Measurements from ENCODE around the gene ORAI2. TPM values are rescaled to one million over a fixed set of nuclear protein-coding genes. Genes with fewer than 3 reads are reported as not detected.
"Not testable (repeated sequence)": the region's sequence is repeated elsewhere in the genome, so short reads cannot be mapped to it uniquely, and the experiment has no call there.

Gene ORAI2
- total RNA-seq, 1 donor from 2014 or later, result 18.1 TPM

GRCh38 chr7:102469972-102470825 lies 36.8 kb downstream of the ORAI2 start:
- no peak for DNase-seq

- DNase-seq, result no peak
Measured at GRCh38 chr7:102471791-102472125, 38.4 kb downstream of the ORAI2 start.

DNA sequence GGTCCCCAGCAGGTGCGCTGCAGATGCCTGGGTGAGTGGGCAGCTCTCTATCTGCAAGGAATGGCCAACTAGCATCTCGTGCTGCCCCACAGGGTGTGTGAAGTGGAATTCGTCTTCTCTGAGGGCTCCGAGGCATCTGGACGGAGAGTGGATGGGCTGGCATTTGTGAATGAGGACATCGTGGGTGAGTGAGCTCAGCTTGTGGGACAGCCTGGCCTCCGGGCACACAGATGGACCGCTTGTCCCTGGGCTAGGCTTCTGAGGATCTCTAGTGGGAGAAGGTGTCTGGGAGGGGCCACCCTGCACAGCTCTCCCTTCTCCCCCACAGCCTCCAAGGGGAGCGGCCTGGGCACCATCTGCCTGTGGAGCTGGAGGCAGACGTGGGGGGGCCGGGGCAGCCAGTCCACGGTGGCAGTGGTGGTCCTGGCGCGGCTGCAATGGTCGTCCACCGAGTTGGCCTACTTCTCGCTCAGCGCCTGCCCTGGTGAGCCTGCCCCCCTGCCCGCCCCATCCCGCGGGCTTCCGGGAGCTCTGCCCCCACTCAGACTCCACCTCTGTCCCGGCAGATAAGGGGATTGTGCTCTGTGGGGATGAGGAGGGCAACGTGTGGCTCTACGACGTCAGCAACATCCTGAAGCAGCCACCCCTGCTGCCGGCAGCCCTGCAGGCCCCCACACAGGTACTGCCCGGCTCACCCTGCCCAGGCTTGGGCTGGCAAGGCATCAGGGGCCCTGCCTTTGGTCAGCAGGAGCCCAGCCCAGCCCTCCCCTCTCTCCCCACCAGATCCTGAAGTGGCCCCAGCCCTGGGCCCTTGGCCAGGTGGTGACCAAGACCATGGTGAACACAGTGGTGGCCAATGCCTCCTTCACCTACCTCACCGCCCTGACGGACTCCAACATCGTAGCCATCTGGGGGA lies 39.0 kb downstream of the ORAI2 start:
- DNase-seq, result no peak

GRCh38 chr7:102473271-102473991 lies 40.1 kb downstream of the ORAI2 start:
- DNase-seq, result no peak

- not testable (repeated sequence) for DNase-seq
Measured at GRCh38 chr7:102474116-102474515, 40.7 kb downstream of the ORAI2 start.

GRCh38 chr7:102474736-102475435 lies 41.5 kb downstream of the ORAI2 start:
- not testable (repeated sequence) for DNase-seq

DNA sequence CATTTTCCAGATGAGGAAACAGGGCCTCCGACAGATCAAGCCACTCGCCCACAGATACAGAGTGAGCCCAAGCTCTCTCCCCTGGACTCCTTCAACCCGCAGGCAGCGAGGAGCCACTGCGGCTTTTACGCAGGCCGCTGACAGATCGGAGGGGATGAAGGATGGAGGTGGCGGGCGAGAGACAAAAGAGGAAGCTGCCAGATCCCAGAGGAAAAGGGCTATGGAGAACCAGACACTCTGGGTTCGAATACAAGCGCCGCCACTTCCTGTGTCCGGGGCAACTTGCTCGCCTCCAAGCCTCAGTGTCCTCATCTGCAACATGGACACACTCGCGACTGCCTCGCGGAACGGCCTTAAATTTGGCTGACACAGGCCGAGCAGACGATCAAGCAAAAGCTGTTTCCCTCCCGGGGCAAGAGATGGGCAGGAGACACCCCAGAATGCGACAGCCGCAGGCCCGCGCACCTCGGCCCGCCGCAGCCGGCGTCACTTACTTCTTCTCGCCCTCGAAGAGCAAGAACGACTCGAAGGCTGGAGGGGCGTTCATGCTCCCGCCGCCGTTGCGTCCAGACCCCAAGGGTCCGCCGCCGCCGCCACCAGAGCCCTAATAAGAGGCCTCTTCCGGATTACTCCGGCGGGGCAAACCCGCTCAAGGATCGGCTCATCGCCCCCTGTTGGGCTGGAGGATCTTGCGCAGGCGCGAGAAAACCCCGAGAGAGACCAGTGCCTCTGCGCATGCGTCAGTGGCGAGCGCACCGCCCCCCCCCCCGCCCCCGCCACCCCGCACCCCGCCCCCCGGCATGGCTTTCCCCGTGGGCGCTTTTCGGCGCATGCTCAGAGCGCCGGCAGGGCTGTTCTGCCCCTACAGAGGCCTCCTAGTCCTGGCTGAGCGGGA lies 45.2 kb downstream of the ORAI2 start, which contains the start of gene POLR2J:
TSS of gene POLR2J (minus strand) at position 609 of the 895 bp plus-strand sequence. CDS start at position 547, 62 bp downstream.
- not testable (repeated sequence) for DNase-seq

DNA sequence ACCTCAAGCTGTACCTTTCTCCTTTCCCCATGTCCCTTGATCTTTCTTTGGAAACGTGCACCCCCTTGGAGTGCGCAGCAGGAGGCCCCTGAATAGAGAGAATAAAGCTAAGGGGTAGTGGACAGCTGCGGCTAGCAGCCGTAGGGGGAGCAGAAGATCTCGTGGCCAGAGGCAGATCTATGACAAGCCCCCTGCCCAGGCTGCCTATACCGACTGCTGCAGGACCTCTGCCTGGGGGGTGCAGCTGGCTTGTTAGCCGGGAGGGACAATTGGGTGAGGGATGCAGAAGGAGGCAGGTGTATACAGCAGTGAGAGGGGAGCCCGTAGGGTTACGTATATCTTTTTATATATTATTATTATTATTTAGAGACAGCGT lies 45.8 kb downstream of the ORAI2 start:
- not testable (repeated sequence) for DNase-seq

GRCh38 chr7:102479982-102480637 lies 46.7 kb downstream of the ORAI2 start:
- not testable (repeated sequence) for DNase-seq

DNA sequence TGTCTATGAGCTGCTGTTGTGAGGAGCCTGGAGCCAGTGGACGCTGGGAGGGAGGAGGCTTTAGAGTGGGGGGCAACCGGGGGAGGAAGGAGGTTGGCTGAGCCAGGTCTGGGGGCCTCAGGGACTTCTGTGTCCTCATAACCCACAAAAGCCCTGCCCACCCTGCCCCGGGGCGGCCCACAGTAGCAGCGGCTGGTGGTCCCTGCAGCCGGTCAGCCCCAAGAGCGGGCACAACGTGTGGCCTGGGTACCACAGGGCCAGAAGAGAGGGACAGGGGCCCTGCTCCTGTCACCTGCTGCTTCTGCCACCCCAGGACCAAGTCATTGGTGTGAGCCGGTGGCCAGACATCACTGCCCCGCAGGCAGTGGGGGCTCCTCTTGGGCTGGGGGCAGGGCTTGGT lies 48.6 kb downstream of the ORAI2 start:
- not testable (repeated sequence) for DNase-seq

DNA sequence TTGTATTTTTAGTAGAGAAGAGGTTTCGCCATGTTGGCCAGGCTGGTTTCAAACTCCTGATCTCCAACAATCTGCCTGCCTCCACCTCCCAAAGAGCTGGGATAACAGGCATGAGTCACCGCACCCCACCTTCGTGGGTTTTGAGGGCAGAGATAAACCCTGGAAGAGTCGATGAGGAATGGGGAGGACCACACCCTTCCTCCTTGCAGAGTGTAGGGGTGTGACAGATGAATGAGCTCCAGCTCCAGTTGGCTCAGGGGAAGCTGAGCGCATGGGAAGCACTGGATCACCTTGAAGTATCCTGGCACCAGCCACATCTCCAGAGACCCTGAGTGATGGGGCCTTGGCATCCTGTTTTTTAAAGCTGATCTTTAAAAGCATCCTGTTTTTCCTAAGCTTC lies 50.9 kb downstream of the ORAI2 start:
- not testable (repeated sequence) for DNase-seq

DNA sequence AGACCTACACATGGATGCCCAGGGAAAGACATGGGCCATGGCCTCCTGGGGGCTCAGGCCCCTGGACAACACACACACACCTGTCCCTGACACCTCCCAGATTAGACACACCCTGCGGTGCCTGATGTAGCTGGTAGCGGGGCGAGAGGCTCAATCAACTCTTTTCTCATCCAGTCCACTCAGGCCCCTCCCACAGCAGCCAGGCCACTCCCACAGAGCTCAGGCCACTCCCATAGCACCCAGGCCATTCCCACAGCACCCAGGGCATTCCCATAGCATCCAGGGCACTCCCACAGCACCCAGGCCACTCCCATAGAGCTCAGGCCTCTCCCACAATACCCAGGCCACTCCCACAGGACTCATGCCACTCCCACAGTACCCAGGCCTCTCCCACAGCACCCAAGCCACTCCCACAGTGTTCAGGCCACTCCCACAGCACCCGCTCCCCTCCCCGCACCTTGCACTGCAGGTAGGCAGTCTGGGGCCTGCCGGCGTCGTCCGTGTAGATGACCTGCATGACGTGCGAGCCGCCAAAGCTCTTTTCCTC lies 57.2 kb downstream of the ORAI2 start:
- DNase-seq, result not testable (repeated sequence)

DNA sequence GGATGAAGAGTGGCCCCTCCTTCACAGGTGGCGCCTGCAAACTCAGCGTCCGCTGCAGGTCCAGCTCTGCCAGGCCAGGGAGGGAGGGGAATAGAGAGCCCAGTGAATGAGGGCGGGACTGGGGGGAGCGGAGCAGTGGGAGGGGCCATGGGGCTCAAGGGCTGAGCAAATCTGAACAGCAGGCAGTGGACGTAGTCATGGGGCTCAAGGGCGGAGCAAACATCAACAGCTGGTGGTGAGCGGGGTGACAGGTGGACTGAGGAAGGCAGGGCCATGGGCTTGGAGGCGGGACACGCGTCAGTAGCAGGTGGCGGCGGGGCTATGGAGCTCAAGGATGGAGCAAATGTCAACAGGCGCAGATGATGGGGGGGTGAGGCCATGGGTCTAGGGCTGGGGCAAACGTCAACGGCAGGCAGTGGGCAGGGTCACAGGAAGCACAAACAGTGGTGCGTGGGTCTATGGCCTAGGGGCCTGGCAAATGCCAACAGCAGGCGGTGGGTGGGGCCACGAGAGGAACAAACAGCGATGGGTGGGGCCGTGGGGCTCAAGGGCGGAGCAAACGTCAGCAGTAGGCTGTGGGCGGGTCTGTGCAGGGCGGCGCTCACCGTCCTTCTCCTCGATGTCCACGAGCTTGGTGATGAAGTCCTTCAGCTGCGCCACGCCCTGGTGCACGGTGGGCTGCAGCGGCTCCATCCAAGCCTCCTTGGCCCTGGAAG lies 60.0 kb downstream of the ORAI2 start:
- DNase-seq, result not testable (repeated sequence)

DNA sequence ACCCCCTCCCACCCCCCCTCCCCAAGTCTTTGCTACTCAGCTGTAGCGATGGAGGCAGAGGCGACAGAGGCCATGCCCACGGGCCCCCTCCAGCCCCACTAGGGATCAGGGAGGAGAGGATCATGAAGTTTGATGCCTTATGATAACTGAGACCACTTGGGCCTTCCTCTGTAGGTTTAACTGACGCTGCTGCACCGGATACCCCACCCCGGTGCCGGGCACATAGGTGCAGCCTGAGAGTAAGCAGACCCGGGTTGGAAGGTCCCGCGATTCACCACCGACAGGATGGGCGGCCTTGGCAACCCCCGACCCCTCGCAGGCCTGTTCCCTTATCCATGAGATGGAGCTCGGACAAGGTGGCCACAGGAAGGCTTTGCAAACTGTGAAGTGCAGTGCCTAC lies 60.7 kb downstream of the ORAI2 start:
- DNase-seq, result not testable (repeated sequence)

DNA sequence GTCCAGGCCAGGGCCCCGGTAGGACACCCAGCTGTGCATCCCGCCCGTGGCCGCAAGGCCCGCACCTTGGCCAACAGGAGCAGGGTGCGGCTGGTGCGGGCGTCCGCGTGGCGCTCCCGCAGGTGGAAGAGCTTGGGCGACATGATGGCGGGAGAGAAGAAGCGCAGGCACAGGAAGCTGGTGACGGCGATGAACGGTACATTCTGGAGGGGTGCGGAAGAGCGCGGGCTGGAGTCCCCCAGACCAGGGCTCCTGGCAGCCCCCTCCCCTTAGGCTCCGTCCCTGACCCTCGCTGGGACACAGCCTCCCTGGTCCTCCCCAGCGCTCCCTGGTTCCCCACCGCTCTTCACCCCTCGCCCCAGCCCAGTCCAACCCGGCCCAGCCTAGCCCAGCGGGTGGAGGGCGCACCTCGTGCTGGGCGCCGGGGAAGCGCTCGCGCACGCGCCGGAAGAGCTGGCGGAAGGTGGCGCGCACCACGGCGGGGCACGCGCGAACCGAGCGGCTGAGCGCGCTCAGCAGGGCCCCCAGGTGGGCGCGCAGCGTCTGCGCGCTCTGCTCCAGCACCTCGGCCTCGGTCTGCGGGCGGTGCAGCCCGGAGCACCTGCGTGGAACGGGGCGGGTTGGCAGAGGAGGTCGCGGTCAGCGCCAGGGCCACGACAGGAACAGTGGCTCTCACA lies 61.2 kb downstream of the ORAI2 start:
- not testable (repeated sequence) for DNase-seq

DNA sequence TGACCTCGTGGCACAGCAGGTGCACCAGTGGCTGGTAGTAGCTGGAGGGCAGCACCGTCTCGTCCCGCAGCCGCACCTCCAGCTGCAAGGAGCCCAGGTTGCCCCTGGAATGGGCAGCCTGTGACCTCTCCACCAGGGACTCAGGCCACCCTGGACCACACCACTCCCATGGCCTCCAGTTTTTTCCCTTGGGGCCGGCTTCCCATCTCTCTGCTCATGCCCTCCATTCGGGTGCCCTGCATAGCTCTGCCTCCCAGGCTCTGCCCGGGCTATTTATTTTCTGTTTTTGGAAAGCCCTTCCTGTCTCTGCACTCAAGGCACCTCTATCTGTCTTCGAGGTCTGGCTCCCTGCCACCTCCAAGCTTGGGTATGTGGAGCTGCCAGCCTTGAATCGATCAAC lies 63.5 kb downstream of the ORAI2 start:
- not testable (repeated sequence) for DNase-seq

DNA sequence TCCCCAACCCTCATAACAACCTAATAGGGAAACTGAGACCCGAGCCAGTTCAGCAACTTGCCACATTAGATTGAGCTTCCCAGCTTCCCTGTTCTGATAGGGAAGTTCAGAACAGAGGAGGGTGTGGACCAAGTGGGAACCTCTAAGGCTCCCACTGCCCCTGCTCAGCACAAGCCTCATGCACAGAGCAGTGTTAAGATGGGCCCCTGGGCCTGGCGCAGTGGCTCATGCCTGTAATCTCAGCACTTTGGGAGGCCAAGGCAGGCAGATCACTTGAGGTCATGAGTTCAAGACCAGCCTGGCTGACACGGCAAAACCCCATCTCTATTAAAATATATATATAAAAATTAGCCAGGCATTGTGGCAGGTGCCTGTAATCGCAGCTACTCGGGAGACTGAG lies 63.9 kb downstream of the ORAI2 start:
- not testable (repeated sequence) for DNase-seq

DNA sequence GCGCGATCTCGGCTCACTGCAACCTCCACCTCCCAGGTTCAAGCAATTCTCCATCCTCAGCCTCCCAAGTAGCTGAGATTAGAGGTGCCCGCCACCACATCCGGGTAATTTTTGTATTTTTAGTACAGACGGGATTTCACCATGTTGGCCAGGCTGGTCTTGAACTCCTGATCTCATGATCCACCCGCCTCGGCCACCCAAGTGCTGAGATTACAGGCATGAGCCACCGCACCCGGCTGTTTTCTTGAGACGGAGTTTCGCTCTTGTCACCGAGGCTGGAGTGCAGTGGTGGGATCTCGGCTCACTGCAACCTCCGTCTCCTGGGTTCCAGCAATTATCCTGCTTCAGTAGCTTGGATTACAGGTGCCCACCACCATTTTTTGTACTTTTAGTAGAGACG lies 64.9 kb downstream of the ORAI2 start:
- DNase-seq, result not testable (repeated sequence)

Data from occipital lobe (tissue), 2 donors.